H1 (cell line): ENCODE measurements around the gene CRYGB. TPM values are rescaled to one million over a fixed set of nuclear protein-coding genes. Genes with fewer than 3 reads are reported as not detected.

Experiments used
- CTCF ChIA-PET: fragments of 300-600 bp; sonication (Branson Sonifier 250); formaldehyde crosslinking; loops from one replicate; lab custom pipeline; 2021; ENCODE audit not compliant: partially characterized antibody; lab: Charles Lee
- POLR2A ChIA-PET: fragments of 300-600 bp; sonication (Branson Sonifier 250); formaldehyde crosslinking; loops from one replicate; lab custom pipeline; 2021; ENCODE audit warnings: inconsistent platforms; ENCODE audit not compliant: partially characterized antibody; lab: Charles Lee
- DNase-seq, 2 experiments: peaks; one replicate each; pipeline versions ENCODE4 v3.0.0 to v3.0.0-alpha.2; 2010 to 2022; ENCODE audit warnings: low spot score in 2 of 2, low read depth in 1 of 2, mixed read lengths in 1 of 2
- FAIRE-seq: peaks from 2 replicates; lab custom pipeline; 2011; peaks lifted over from hg19 to GRCh38; lab: Jason Lieb, UNC
- H2AFZ ChIP-seq: 2 replicates; pipeline ENCODE4 v1.8.1; 2012; ENCODE audit warnings: low read length, inconsistent platforms
- H2AK5ac ChIP-seq: 2 replicates; pipeline ENCODE4 v1.6.1; 2013; ENCODE audit warnings: low read depth, low read length
- H2BK120ac ChIP-seq: replicated peaks from 2 replicates; pipeline ENCODE3; 2013; ENCODE audit warnings: low read depth, low read length, inconsistent platforms
- H2BK12ac ChIP-seq: 2 replicates; pipeline ENCODE4 v1.6.1; 2013; ENCODE audit warnings: low read depth, low read length
- H2BK15ac ChIP-seq: 2 replicates; pipeline ENCODE4 v1.6.1; 2013; ENCODE audit warnings: low read length
- H2BK20ac ChIP-seq: 2 replicates; pipeline ENCODE4 v1.6.1; 2013; ENCODE audit warnings: low read length
- H2BK5ac ChIP-seq: 2 replicates; pipeline ENCODE4 v1.6.1; 2013; ENCODE audit warnings: low read depth, low read length
- H3K14ac ChIP-seq: 2 replicates; pipeline ENCODE4 v1.6.1; 2013; ENCODE audit warnings: inconsistent platforms; ENCODE audit not compliant: insufficient read length
- H3K18ac ChIP-seq: 2 replicates; pipeline ENCODE4 v1.6.1; 2013; ENCODE audit warnings: low read length; ENCODE audit errors: extremely low read depth
- H3K23ac ChIP-seq: 2 replicates; pipeline ENCODE4 v1.6.1; 2013; ENCODE audit warnings: inconsistent platforms; ENCODE audit not compliant: insufficient read length
- H3K23me2 ChIP-seq: 2 replicates; pipeline ENCODE4 v1.6.1; 2013; ENCODE audit warnings: low read depth, low read length
- H3K27ac ChIP-seq: 2 replicates; pipeline ENCODE4 v1.6.1; 2011; ENCODE audit warnings: low read depth, low read length, inconsistent platforms
- H3K27me3 ChIP-seq, 4 experiments: replicated peaks in 1 of 4; 1 replicate in 1 of 4; 2 replicates in 3 of 4; pipeline versions ENCODE4 v1.6.1 to v1.8.1; 2011 to 2013; ENCODE audit warnings: low read length in 3 of 4, mild to moderate bottlenecking in 3 of 4, inconsistent platforms in 2 of 4, mixed read lengths in 2 of 4, moderate library complexity in 1 of 4; ENCODE audit not compliant: control insufficient read depth in 3 of 4, insufficient read depth in 3 of 4; ENCODE audit errors: extremely low read depth in 1 of 4
- H3K36me3 ChIP-seq, 4 experiments: 2 replicates each; pipeline versions ENCODE4 v1.6.1 to v1.8.1; 2011 to 2013; ENCODE audit warnings: mild to moderate bottlenecking in 4 of 4, low read length in 3 of 4, moderate library complexity in 2 of 4, control low read depth in 1 of 4, inconsistent platforms in 1 of 4; ENCODE audit not compliant: insufficient read depth in 4 of 4, control insufficient read depth in 2 of 4
- H3K4ac ChIP-seq: replicated peaks from 2 replicates; pipeline ENCODE3; 2013; ENCODE audit warnings: low read length, low read depth, mixed read lengths, inconsistent platforms; ENCODE audit not compliant: insufficient read length
- H3K4me1 ChIP-seq, 4 experiments: replicated peaks in 1 of 4; 1 replicate in 1 of 4; 2 replicates in 3 of 4; pipeline versions ENCODE4 v1.6.1 to v1.8.1; 2011 to 2013; ENCODE audit warnings: low read length in 3 of 4, inconsistent platforms in 2 of 4, mixed read lengths in 1 of 4; ENCODE audit not compliant: insufficient read depth in 4 of 4, control insufficient read depth in 3 of 4
- H3K4me2 ChIP-seq, 2 experiments: 2 replicates each; pipeline versions ENCODE4 v1.6.1 to v1.8.1; 2011 to 2013; ENCODE audit warnings: low read depth in 2 of 2, low read length in 2 of 2, control low read depth in 1 of 2, inconsistent platforms in 1 of 2, mild to moderate bottlenecking in 1 of 2; ENCODE audit not compliant: insufficient read depth in 1 of 2
- H3K4me3 ChIP-seq, 4 experiments: fragments of 200-600, 300-600 bp in 1 of 4; sonication (generic), shearing (Covaris generic), sonication (Bioruptor Twin) in 1 of 4; 2 replicates each; pipeline versions ENCODE4 v1.5.1 to v1.8.1; 2011 to 2016; ENCODE audit warnings: low read length in 4 of 4, low read depth in 3 of 4, control low read depth in 2 of 4, inconsistent platforms in 2 of 4, mild to moderate bottlenecking in 2 of 4, mixed read lengths in 1 of 4, moderate library complexity in 1 of 4; ENCODE audit not compliant: insufficient read depth in 2 of 4; ENCODE audit errors: extremely low read depth in 1 of 4
- H3K56ac ChIP-seq: replicated peaks from 2 replicates; pipeline ENCODE3; 2013; ENCODE audit warnings: low read depth, mild to moderate bottlenecking, mixed read lengths, low read length, inconsistent platforms; ENCODE audit not compliant: insufficient read length
- H3K79me1 ChIP-seq: 2 replicates; pipeline ENCODE4 v1.6.1; 2013; ENCODE audit warnings: low read depth, low read length, control low read depth
- H3K79me2 ChIP-seq, 2 experiments: 2 replicates each; pipeline versions ENCODE4 v1.6.1 to v1.8.1; 2012 to 2013; ENCODE audit warnings: low read length in 2 of 2, mild to moderate bottlenecking in 2 of 2, inconsistent platforms in 1 of 2; ENCODE audit not compliant: insufficient read depth in 2 of 2, control insufficient read depth in 1 of 2
- H3K9ac ChIP-seq, 4 experiments: replicated peaks in 1 of 4; 1 replicate in 1 of 4; 2 replicates in 3 of 4; pipeline versions ENCODE4 v1.6.1 to v1.8.1; 2011 to 2013; ENCODE audit warnings: low read depth in 3 of 4, low read length in 3 of 4, control low read depth in 2 of 4, mild to moderate bottlenecking in 2 of 4, moderate library complexity in 2 of 4, inconsistent platforms in 1 of 4; ENCODE audit errors: extremely low read depth in 1 of 4
- H3K9me3 ChIP-seq, 2 experiments: 2 replicates each; pipeline versions ENCODE4 v1.6.1 to v1.8.1; 2012 to 2013; ENCODE audit warnings: mild to moderate bottlenecking in 2 of 2, moderate library complexity in 2 of 2, control low read depth in 1 of 2, inconsistent platforms in 1 of 2, low read depth in 1 of 2, low read length in 1 of 2, mixed read lengths in 1 of 2; ENCODE audit not compliant: insufficient read depth in 2 of 2
- H4K20me1 ChIP-seq, 2 experiments: replicated peaks in 1 of 2; 2 replicates each; pipeline versions ENCODE3 to v1.8.1; 2011 to 2013; ENCODE audit warnings: inconsistent platforms in 2 of 2, low read length in 2 of 2, mild to moderate bottlenecking in 1 of 2; ENCODE audit not compliant: insufficient read depth in 2 of 2, control insufficient read depth in 1 of 2
- H4K5ac ChIP-seq: 2 replicates; pipeline ENCODE4 v1.6.1; 2013; ENCODE audit warnings: low read length, low read depth, mixed read lengths, inconsistent platforms; ENCODE audit not compliant: insufficient read length
- H4K8ac ChIP-seq: 2 replicates; pipeline ENCODE4 v1.8.0; 2013; ENCODE audit warnings: mild to moderate bottlenecking, moderate library complexity, low read length, inconsistent platforms; ENCODE audit not compliant: insufficient read depth; ENCODE audit errors: extremely low read depth
- H4K91ac ChIP-seq: replicated peaks from 2 replicates; pipeline ENCODE3; 2013; ENCODE audit warnings: low read length, mixed read lengths, inconsistent platforms; ENCODE audit not compliant: insufficient read length
- BCL11A ChIP-seq, 2 experiments: IDR thresholded peaks; one replicate each; pipeline ENCODE4 v1.6.1; 2011; ENCODE audit warnings: low read depth in 2 of 2, low read length in 2 of 2, mild to moderate bottlenecking in 2 of 2
- CTBP2 ChIP-seq: IDR thresholded peaks from 2 replicates; pipeline ENCODE4 v1.7.0; 2011; ENCODE audit warnings: borderline replicate concordance, mild to moderate bottlenecking, moderate library complexity, mixed read lengths, low read length; ENCODE audit not compliant: insufficient read depth, insufficient read length
- KDM4A ChIP-seq: IDR thresholded peaks from one replicate; pipeline ENCODE4 v1.7.1; 2012; ENCODE audit warnings: low read depth, mild to moderate bottlenecking, moderate library complexity, low read length, inconsistent platforms; ENCODE audit not compliant: severe bottlenecking
- NANOG ChIP-seq: IDR thresholded peaks from 2 replicates; pipeline ENCODE4 v1.6.1; 2011; ENCODE audit warnings: low read length, low read depth, mild to moderate bottlenecking, inconsistent platforms; ENCODE audit not compliant: insufficient read depth, poor library complexity, severe bottlenecking
- POU5F1 ChIP-seq: IDR thresholded peaks from 2 replicates; pipeline ENCODE4 v1.6.1; 2011; ENCODE audit warnings: low read depth, mild to moderate bottlenecking, low read length, moderate library complexity
- SAP30 ChIP-seq: fragments of 300-600 bp; sonication (generic); IDR thresholded peaks from 2 replicates; pipeline ENCODE4 v1.7.1; 2012; ENCODE audit warnings: low read length, moderate library complexity, mild to moderate bottlenecking, inconsistent platforms; ENCODE audit not compliant: insufficient read depth, insufficient replicate concordance
- SIRT6 ChIP-seq: IDR thresholded peaks from one replicate; pipeline ENCODE4 v1.7.1; 2012; ENCODE audit warnings: low read length, inconsistent platforms
- TAF1 ChIP-seq: IDR thresholded peaks from 2 replicates; pipeline ENCODE4 v1.6.1; 2011; ENCODE audit warnings: mild to moderate bottlenecking, low read depth, low read length
- YY1 ChIP-seq: IDR thresholded peaks from 2 replicates; pipeline ENCODE4 v1.6.1; 2011; ENCODE audit warnings: low read depth, mild to moderate bottlenecking, low read length
- WGBS, 2 experiments: shearing (Covaris generic) in 1 of 2; methylation state at CpG; one replicate each; pipeline versions ENCODE4 v1.1.6 to v1.1.7; 2013 to 2015; ENCODE audit warnings: low lambda C conversion rate in 2 of 2, mixed read lengths in 2 of 2, inconsistent platforms in 1 of 2, low coverage in 1 of 2, missing lambda C conversion rate in 1 of 2; ENCODE audit not compliant: insufficient replicate concordance in 2 of 2, insufficient coverage in 1 of 2, insufficient read length in 1 of 2; ENCODE audit errors: extremely low coverage in 1 of 2, missing lambda C conversion rate in 1 of 2; 5-methylcytosine and 5-hydroxymethylcytosine counted together
- polyA plus RNA-seq, 7 experiments: library from polyadenylated mRNA; depleted of rRNA in 3 of 7; stranded (reverse) in 5 of 7; unstranded in 2 of 7; fragments of >200 nt in 5 of 7; fragments of 200-250 nt in 2 of 7; gene quantifications; 1 replicate in 5 of 7; 2 replicates in 1 of 7; 4 replicates in 1 of 7; pipeline versions ENCODE4 v1.2.1 to v1.2.3, GENCODE V29; 2011 to 2013; ENCODE audit warnings: missing spikeins in 2 of 7, mixed read lengths in 2 of 7
- total RNA-seq: library from RNA; stranded (reverse); fragmentation: NEBNext Ultra II Directional; extraction: Animal tissue kit (Norgen Biotek cat#: 25700); gene quantifications from 2 replicates; pipeline ENCODE4 v1.2.1, GENCODE V29; 2021

Gene CRYGB
- total and polyA plus RNA-seq, 2 of the 8 experiments (the other 6 are each of a cell fraction or from before 2014, with no cell fraction given): 0.38 TPM; not detected in 1

GRCh38 chr2:208182835-208183234 is 36.9 kb upstream of the CRYGB start:
- H3K27ac ChIP-seq: no peak overlapping the region
- H2BK20ac ChIP-seq: 0 out of 2 replicates have a peak overlapping the region, but pooled peaks have one; percentile 73
- H3K4me2 ChIP-seq: peak overlapping the region in 1 of 2 experiments; percentile 58; a peak in 1 of 4 replicates
- H3K27me3 ChIP-seq: no peaks in the 10 kb centered on the region
- no peak overlapping the region for H3K9ac ChIP-seq
- H4K8ac ChIP-seq: no peak overlapping the region
- ChIA-PET POLR2A (interaction anchor here (0.9 kb wide), 1 partner anchor 8 kb away, joined by 4 read pairs; no protein-coding TSS in a partner anchor), CTCF (interaction anchor here (0.6 to 1.7 kb wide), 6 partner anchors 8 to 79 kb away, joined by 3 to 8 read pairs (median 3); no protein-coding TSS in a partner anchor)
- no peak overlapping the region for H3K56ac ChIP-seq
- 0 out of 2 replicates have a peak overlapping the region, but pooled peaks have one; percentile 45 for H2AFZ ChIP-seq
- peaks cover 2 to 16% (median 7%) of the 10 kb centered on the region in 4 experiments for H3K4me1 ChIP-seq
- H3K9me3 ChIP-seq: no peaks in the 10 kb centered on the region
- peak overlapping the region; percentile 35; the same call in 1 of the 2 replicates for H2BK12ac ChIP-seq
- H2AK5ac ChIP-seq: peak overlapping the region; percentile 55; the same call in 1 of the 2 replicates
- H3K23me2 ChIP-seq: no peaks in the 10 kb centered on the region; the same call in 1 of the 2 replicates
- H3K4me3 ChIP-seq: no peak overlapping the region
- H3K79me1 ChIP-seq: no peaks in the 10 kb centered on the region
- H2BK5ac ChIP-seq: no peak overlapping the region
- 76% methylated on average over 3 of the region's 3 CpGs; no CpG with 5 or more reads in 1 of the 2 experiments for WGBS, 2 experiments
- H3K14ac ChIP-seq: no peak overlapping the region
- H3K18ac ChIP-seq: no peak overlapping the region
- H4K20me1 ChIP-seq: no peaks in the 10 kb centered on the region
- FAIRE-seq (no peak), DNase-seq (no peak)
- no peak overlapping the region for H4K5ac ChIP-seq
- no peaks in the 10 kb centered on the region for H3K79me2 ChIP-seq
- H3K4ac ChIP-seq: no peak overlapping the region
- H3K36me3 ChIP-seq: no peaks in the 10 kb centered on the region
- no peak overlapping the region for H2BK120ac ChIP-seq
- H3K23ac ChIP-seq: no peak overlapping the region
- H4K91ac ChIP-seq: peak overlapping the region; percentile 52
- no peak overlapping the region for H2BK15ac ChIP-seq
- TF ChIP-seq KDM4A (no peak), NANOG (no peak), SIRT6 (no peak), SAP30 (no peak), POU5F1 (no peak), TAF1 (no peak), YY1 (no peak), CTBP2 (no peak), BCL11A (IDR thresholded peaks at IDR 0.05; ENCODE audit: low read depth in 2 of 2, low read length in 2 of 2) (no peak)
